Measurements from ENCODE around the gene UBAP1L. TPM values are rescaled to one million over a fixed set of nuclear protein-coding genes. Genes with fewer than 3 reads are reported as not detected.

Gene UBAP1L
- total and polyA plus RNA-seq, 3 donors from 2014 or later: 3.7 to 12.1 (median 11.3) TPM

GRCh38 chr15:65059369-65059750 lies 55.6 kb downstream of the UBAP1L start:
- 87% methylated on average over 3 of the region's 3 CpGs; no CpG with 5 or more reads in 1 of the 2 donors for WGBS, 2 donors
- intact Hi-C loops (cut with DNase I; ENCODE audit: low total_unique reads): no loop called here
- Histone ChIP-seq H3K27me3 (no peaks in the 10 kb centered on the region), H3K9me3 (no peaks in the 10 kb centered on the region), H3K4me3 (no peak overlapping the region), H3K4me1 (peaks cover 61% of the 10 kb centered on the region), H3K27ac (peak overlapping the region in 1 of 2 donors; percentile 69), H3K36me3 (ENCODE audit: low read depth, missing control alignments) (no peaks in the 10 kb centered on the region)
- TF ChIP-seq POLR2A (IDR thresholded peaks at IDR 0.05) (no peak), CTCF (IDR thresholded peaks at IDR 0.05) (no peak)
- DNase-seq: no peak

GRCh38 chr15:65058394-65059368 lies 56.3 kb downstream of the UBAP1L start:
- no peak overlapping the region for H3K4me3 ChIP-seq
- no peaks in the 10 kb centered on the region for H3K9me3 ChIP-seq
- H3K4me1 ChIP-seq: peaks cover 54% of the 10 kb centered on the region
- 66 to 75% methylated on average over 8 to 16 of the region's 16 CpGs for WGBS, 2 donors
- DNase-seq: peak; percentile 59
- intact Hi-C loops (cut with DNase I; ENCODE audit: low total_unique reads): no loop called here
- peak overlapping the region in 1 of 2 donors; percentile 69 for H3K27ac ChIP-seq
- TF ChIP-seq CTCF (IDR thresholded peaks at IDR 0.05): no peak
- no peak for TF ChIP-seq POLR2A (IDR thresholded peaks at IDR 0.05)
- no peaks in the 10 kb centered on the region for H3K27me3 ChIP-seq
- no peaks in the 10 kb centered on the region for H3K36me3 ChIP-seq (ENCODE audit: low read depth, missing control alignments)

GRCh38 chr15:65057549-65057940 lies 57.5 kb downstream of the UBAP1L start:
- H3K36me3 ChIP-seq (ENCODE audit: low read depth, missing control alignments): no peaks in the 10 kb centered on the region
- intact Hi-C loops (cut with DNase I; ENCODE audit: low total_unique reads): no loop called here
- peaks cover 45% of the 10 kb centered on the region for H3K4me1 ChIP-seq
- no peak overlapping the region for H3K4me3 ChIP-seq
- WGBS, 2 donors: 68 to 80% methylated on average over 7 to 8 of the region's 8 CpGs
- no peaks in the 10 kb centered on the region for H3K9me3 ChIP-seq
- no peaks in the 10 kb centered on the region for H3K27me3 ChIP-seq
- no peak for TF ChIP-seq POLR2A (IDR thresholded peaks at IDR 0.05)
- TF ChIP-seq CTCF (IDR thresholded peaks at IDR 0.05): no peak
- DNase-seq: no peak
- H3K27ac ChIP-seq: no peak overlapping the region

- intact Hi-C loops (cut with DNase I; ENCODE audit: low total_unique reads): no loop called here
- no peak for DNase-seq
- WGBS, 2 donors: 88 to 90% methylated on average over 8 of the region's 8 CpGs
- no peaks in the 10 kb centered on the region for H3K27me3 ChIP-seq
- no peak overlapping the region for H3K27ac ChIP-seq
- peaks cover 39% of the 10 kb centered on the region for H3K4me1 ChIP-seq
- H3K36me3 ChIP-seq (ENCODE audit: low read depth, missing control alignments): no peaks in the 10 kb centered on the region
- no peak overlapping the region for H3K4me3 ChIP-seq
- no peaks in the 10 kb centered on the region for H3K9me3 ChIP-seq
- TF ChIP-seq POLR2A (IDR thresholded peaks at IDR 0.05) (no peak), CTCF (IDR thresholded peaks at IDR 0.05) (no peak)
Measured at GRCh38 chr15:65056868-65057548, 58.0 kb downstream of the UBAP1L start.

Data from testis (tissue), 3 donors.